Panc1 (cell line): ENCODE results near the gene EZH2. TPM values are rescaled to one million over a fixed set of nuclear protein-coding genes. Genes with fewer than 3 reads are reported as not detected.

Experiments
- ATAC-seq: fragments of 200-7000 bp; cut with Tn5 transposase; 2 replicates; pipeline ENCODE4 v1.9.1; 2020; ENCODE audit warnings: mild to moderate bottlenecking, moderate library complexity
- BruUV-seq: library from RNA; stranded (reverse); fragments of 400-500 nt; replicated peaks from 2 replicates; lab custom pipeline; 2021; lab: Mats Ljungman, UMichigan
- CTCF ChIA-PET: fragments of 300-600 bp; sonication (Branson Sonifier 250); formaldehyde crosslinking; loops from one replicate; lab custom pipeline; 2022; ENCODE audit warnings: antibody characterized with exemption; lab: Charles Lee
- POLR2A ChIA-PET: fragments of 300-600 bp; sonication (Branson Sonifier 250); formaldehyde crosslinking; loops from one replicate; lab custom pipeline; 2022; ENCODE audit warnings: antibody characterized with exemption; lab: Charles Lee
- DNase-seq: peaks from one replicate; pipeline ENCODE4 v3.0.0-alpha.2; 2010; ENCODE audit warnings: low read depth, low spot score
- H3K27ac ChIP-seq: 2 replicates; pipeline ENCODE4 v1.5.1; 2011; ENCODE audit warnings: mild to moderate bottlenecking, low read length, inconsistent platforms
- H3K27me3 ChIP-seq: fragments of 200-500 bp; sonication (Bioruptor generic); 2 replicates; pipeline ENCODE4 v1.6.0; 2014; ENCODE audit warnings: low read length, inconsistent platforms; ENCODE audit not compliant: control insufficient read depth, insufficient read depth
- H3K36me3 ChIP-seq: fragments of 200-500 bp; sonication (Bioruptor generic); 2 replicates; pipeline ENCODE4 v1.5.1; 2014; ENCODE audit warnings: inconsistent platforms, mild to moderate bottlenecking, low read length, moderate library complexity; ENCODE audit not compliant: control insufficient read depth, insufficient read depth
- H3K4me1 ChIP-seq: 2 replicates; pipeline ENCODE4 v1.5.1; 2011; ENCODE audit warnings: inconsistent platforms, mild to moderate bottlenecking, low read length, moderate library complexity; ENCODE audit not compliant: control insufficient read depth, insufficient read depth
- H3K4me3 ChIP-seq, 2 experiments: 2 replicates each; pipeline ENCODE4 v1.5.1; 2011 to 2012; ENCODE audit warnings: low read depth in 2 of 2, low read length in 2 of 2, mild to moderate bottlenecking in 2 of 2, inconsistent platforms in 1 of 2, moderate library complexity in 1 of 2
- H3K9me3 ChIP-seq: fragments of 200-500 bp; sonication (Bioruptor generic); 2 replicates; pipeline ENCODE4 v1.5.1; 2014; ENCODE audit warnings: low read depth, mild to moderate bottlenecking, inconsistent platforms, low read length, moderate library complexity; ENCODE audit not compliant: control insufficient read depth, insufficient read depth
- CTCF ChIP-seq: fragments of 450-650 bp; IDR thresholded peaks from 2 replicates; pipeline ENCODE4 v1.5.1; 2017; ENCODE audit warnings: mild to moderate bottlenecking
- POLR2AphosphoS5 ChIP-seq: IDR thresholded peaks from 2 replicates; pipeline ENCODE4 v1.6.1; 2012; ENCODE audit warnings: mild to moderate bottlenecking, low read depth, low read length, moderate library complexity
- REST ChIP-seq, 2 experiments: IDR thresholded peaks; 2 replicates each; pipeline ENCODE4 v1.6.1; 2011 to 2012; ENCODE audit warnings: low read depth in 2 of 2, control low read depth in 1 of 2, low read length in 1 of 2, mild to moderate bottlenecking in 1 of 2, moderate library complexity in 1 of 2; ENCODE audit not compliant: insufficient read depth in 1 of 2
- SIN3A ChIP-seq: IDR thresholded peaks from 2 replicates; pipeline ENCODE4 v1.6.1; 2012; ENCODE audit warnings: low read depth, mild to moderate bottlenecking, low read length, moderate library complexity, borderline replicate concordance; ENCODE audit not compliant: insufficient read depth
- TCF7L2 ChIP-seq: IDR thresholded peaks from 2 replicates; pipeline ENCODE4 v1.6.1; 2011; ENCODE audit warnings: mild to moderate bottlenecking, low read depth, low read length, inconsistent platforms
- in situ Hi-C: cut with HindIII; loops from 2 replicates; pipeline ENCODE4 v1.10.0; 2016; ENCODE audit warnings: low sequenced_read_pairs, low pct_unique_long_range_greater_than_20kb
- intact Hi-C: fragments of 100-400 bp; cut with micrococcal nuclease; formaldehyde crosslinking; loops from one replicate; pipeline ENCODE4 v1.10.0; 2022; ENCODE audit not compliant: unreplicated experiment
- total RNA-seq: library from RNA; stranded (reverse); gene quantifications from one replicate; pipeline ENCODE4 v1.2.1, GENCODE V29; 2021; ENCODE audit not compliant: unreplicated experiment

Gene EZH2
- total RNA-seq, 1 experiment from 2014 or later, result 38.3 TPM

GRCh38 chr7:148921189-148921588, 37.1 kb upstream of the EZH2 start:
- POLR2A ChIA-PET, result interaction anchor here (1.1 kb wide), 1 partner anchor 36 kb away, joined by 3 read pairs; no protein-coding TSS in a partner anchor
- ATAC-seq (peak; percentile 34; the same call in 1 of the 2 replicates), DNase-seq (no peak)
- BruUV-seq, result no TSS peak
- intact Hi-C loops (no loop called here), in situ Hi-C loops (no loop called here)
- CTCF ChIA-PET, result no interaction called here
- Histone ChIP-seq H3K27ac (no peak overlapping the region), H3K4me1 (no peaks in the 10 kb centered on the region), H3K27me3 (no peaks in the 10 kb centered on the region), H3K9me3 (no peaks in the 10 kb centered on the region), H3K36me3 (no peaks in the 10 kb centered on the region), H3K4me3 (no peak overlapping the region)
- no peak for TF ChIP-seq POLR2AphosphoS5
- no peak for TF ChIP-seq SIN3A
- TF ChIP-seq TCF7L2, result no peak
- TF ChIP-seq REST (IDR thresholded peaks at IDR 0.05; ENCODE audit: insufficient read depth in 1 of 2, low read depth in 2 of 2, low read length in 1 of 2), result no peak
- no peak for TF ChIP-seq CTCF

GRCh38 chr7:148919859-148920258, 35.8 kb upstream of the EZH2 start:
- H3K27me3 ChIP-seq, result no peaks in the 10 kb centered on the region
- CTCF ChIA-PET, result no interaction called here
- peaks cover 1% of the 10 kb centered on the region for H3K4me1 ChIP-seq
- in situ Hi-C loops, result no loop called here
- no peaks in the 10 kb centered on the region for H3K36me3 ChIP-seq
- TF ChIP-seq TCF7L2 (no peak), SIN3A (no peak)
- BruUV-seq, result no TSS peak
- no peak overlapping the region for H3K27ac ChIP-seq
- H3K9me3 ChIP-seq, result no peaks in the 10 kb centered on the region
- no peak for ATAC-seq
- no peak for DNase-seq
- H3K4me3 ChIP-seq, result no peak overlapping the region
- POLR2A ChIA-PET, result interaction anchor here (1.1 kb wide), 1 partner anchor 35 kb away, joined by 3 read pairs; no protein-coding TSS in a partner anchor
- intact Hi-C loops, result no loop called here

GRCh38 chr7:148918058-148918596, 34.0 kb upstream of the EZH2 start:
- Histone ChIP-seq H3K36me3 (no peaks in the 10 kb centered on the region), H3K4me1 (peaks cover 19% of the 10 kb centered on the region), H3K27me3 (no peaks in the 10 kb centered on the region), H3K27ac (no peak overlapping the region), H3K9me3 (no peaks in the 10 kb centered on the region), H3K4me3 (no peak overlapping the region)
- ChIA-PET POLR2A (no interaction called here), CTCF (no interaction called here)
- in situ Hi-C loops (no loop called here), intact Hi-C loops (no loop called here)
- no peak for DNase-seq
- no peak for TF ChIP-seq TCF7L2
- TF ChIP-seq REST (IDR thresholded peaks at IDR 0.05; ENCODE audit: insufficient read depth in 1 of 2, low read depth in 2 of 2, low read length in 1 of 2), result no peak
- no peak for TF ChIP-seq SIN3A
- TF ChIP-seq POLR2AphosphoS5, result no peak
- TF ChIP-seq CTCF, result no peak
- ATAC-seq, result no peak
- BruUV-seq, result no TSS peak
